Measurements from ENCODE around the gene GRM1.

- TF ChIP-seq POLR2A (IDR thresholded peaks at IDR 0.05) (no peak), CTCF (IDR thresholded peaks at IDR 0.05) (no peak)
These were observed 155.0 kb downstream of the GRM1 start for GRCh38 chr6:146183831-146184230.

Data from ovary (tissue), 3 donors.